GM12878 (cell line): ENCODE results near the gene IMMT. TPM values are rescaled to one million over a fixed set of nuclear protein-coding genes. Genes with fewer than 3 reads are reported as not detected.

Experiments
- ATAC-seq: fragments of 200-7000 bp; cut with Tn5 transposase; 3 replicates; pipeline ENCODE4 v1.9.1; 2020; ENCODE audit warnings: mild to moderate bottlenecking, moderate library complexity
- BruUV-seq: library from RNA; stranded (reverse); fragments of 400-500 nt; replicated peaks from 2 replicates; lab custom pipeline; 2021; lab: Mats Ljungman, UMichigan
- CTCF ChIA-PET: fragments of 300-600 bp; sonication (Branson Sonifier 250); formaldehyde crosslinking; extraction: SDS; loops from one replicate; lab custom pipeline; 2021; ENCODE audit warnings: inconsistent platforms; lab: Yijun Ruan, JAX
- POLR2A ChIA-PET: fragments of 350-600 bp; formaldehyde crosslinking; extraction: SDS; loops from one replicate; lab custom pipeline; 2021; ENCODE audit warnings: inconsistent platforms; lab: Charles Lee
- RAD21 ChIA-PET: fragments of 300-600 bp; sonication (Branson Sonifier 250); formaldehyde crosslinking; loops from one replicate; lab custom pipeline; 2023; ENCODE audit warnings: antibody characterized with exemption; ENCODE audit not compliant: unreplicated experiment; lab: Charles Lee
- SMC1A ChIA-PET: fragments of 300-600 bp; sonication (Branson Sonifier 250); formaldehyde crosslinking; loops from one replicate; lab custom pipeline; 2023; ENCODE audit not compliant: unreplicated experiment, uncharacterized antibody; lab: Charles Lee
- DNase-seq: peaks from one replicate; pipeline ENCODE4 v3.0.0-alpha.2; 2011; ENCODE audit warnings: low read depth, low spot score
- FAIRE-seq: peaks from 3 replicates; lab custom pipeline; 2011; peaks lifted over from hg19 to GRCh38; lab: Jason Lieb, UNC
- H2AFZ ChIP-seq: 2 replicates; pipeline ENCODE4 v1.6.0; 2011; ENCODE audit warnings: low read depth, low read length, control low read depth; ENCODE audit not compliant: control insufficient read depth
- H3K27ac ChIP-seq: 2 replicates; pipeline ENCODE4 v1.5.1; 2011; ENCODE audit warnings: control low read depth; ENCODE audit not compliant: control insufficient read depth, insufficient read depth
- H3K27me3 ChIP-seq, 2 experiments: replicated peaks in 1 of 2; 2 replicates each; pipeline versions ENCODE4 v1.6.0 to v1.6.1; 2011; ENCODE audit warnings: low read length in 1 of 2; ENCODE audit not compliant: control insufficient read depth in 2 of 2, insufficient read depth in 2 of 2
- H3K36me3 ChIP-seq, 2 experiments: 2 replicates each; pipeline ENCODE4 v1.5.1; 2011; ENCODE audit warnings: low read length in 1 of 2; ENCODE audit not compliant: control insufficient read depth in 2 of 2, insufficient read depth in 2 of 2
- H3K4me1 ChIP-seq: 2 replicates; pipeline ENCODE4 v1.6.1; 2011; ENCODE audit warnings: mild to moderate bottlenecking, low read length, moderate library complexity, mixed read lengths; ENCODE audit not compliant: control insufficient read depth, insufficient read depth
- H3K4me2 ChIP-seq: 2 replicates; pipeline ENCODE4 v1.6.0; 2011; ENCODE audit warnings: control low read depth; ENCODE audit not compliant: control insufficient read depth, insufficient read depth
- H3K4me3 ChIP-seq: fragments of 200-600 bp; sonication (generic); 2 replicates; pipeline ENCODE4 v1.5.1; 2016
- H3K79me2 ChIP-seq: 2 replicates; pipeline ENCODE4 v1.6.0; 2011; ENCODE audit warnings: low read length; ENCODE audit not compliant: control insufficient read depth, insufficient read depth
- H3K9ac ChIP-seq: 2 replicates; pipeline ENCODE4 v1.8.0; 2011; ENCODE audit warnings: low read length, control low read depth, mixed read lengths; ENCODE audit not compliant: control insufficient read depth, insufficient read depth
- H3K9me3 ChIP-seq: replicated peaks from 3 replicates; pipeline ENCODE4 v1.5.1; 2011; ENCODE audit warnings: mild to moderate bottlenecking, low read length; ENCODE audit not compliant: control insufficient read depth, insufficient read depth
- H4K20me1 ChIP-seq: 2 replicates; pipeline ENCODE4 v1.6.0; 2011; ENCODE audit not compliant: control insufficient read depth, insufficient read depth
- CBX5 ChIP-seq: sonication (generic); IDR thresholded peaks from 2 replicates; pipeline ENCODE4 v1.6.1; 2016; ENCODE audit warnings: low read depth, moderate library complexity, mild to moderate bottlenecking, inconsistent platforms
- KAT2A ChIP-seq: conservative IDR thresholded peaks from 2 replicates; pipeline ENCODE4 v1.6.1; 2011; ENCODE audit warnings: low read depth, low read length; ENCODE audit not compliant: control insufficient read depth
- LARP7 ChIP-seq: fragments of 450-650 bp; IDR thresholded peaks from 2 replicates; pipeline ENCODE4 v1.6.1; 2017; ENCODE audit warnings: mild to moderate bottlenecking
- POLR2A ChIP-seq: IDR thresholded peaks from 2 replicates; pipeline ENCODE4 v1.6.1; 2011; ENCODE audit warnings: low read depth, mild to moderate bottlenecking, low read length
- RB1 ChIP-seq: fragments of 450-650 bp; formaldehyde crosslinking; IDR thresholded peaks from 2 replicates; pipeline ENCODE4 v1.6.1; 2017; ENCODE audit warnings: mild to moderate bottlenecking, borderline replicate concordance
- RELA ChIP-seq: fragments of 450-650 bp; IDR thresholded peaks from 2 replicates; pipeline ENCODE4 v1.8.0; 2014; ENCODE audit warnings: borderline replicate concordance; ENCODE audit not compliant: partially characterized antibody
- SRF ChIP-seq, 2 experiments: IDR thresholded peaks; 2 replicates each; pipeline ENCODE4 v1.6.1; 2011; ENCODE audit warnings: low read depth in 2 of 2, low read length in 2 of 2, mild to moderate bottlenecking in 1 of 2, moderate library complexity in 1 of 2
- ZBTB40 ChIP-seq: fragments of 450-650 bp; IDR thresholded peaks from 2 replicates; pipeline ENCODE4 v1.6.1; 2016; ENCODE audit warnings: mild to moderate bottlenecking, moderate library complexity, borderline replicate concordance
- ZNF592 ChIP-seq: fragments of 450-650 bp; IDR thresholded peaks from 2 replicates; pipeline ENCODE4 v1.6.1; 2017; ENCODE audit warnings: mild to moderate bottlenecking, moderate library complexity
- WGBS: methylation state at CpG from one replicate; pipeline ENCODE4 v1.1.6; 2016; ENCODE audit warnings: low lambda C conversion rate; ENCODE audit not compliant: insufficient replicate concordance, insufficient coverage; ENCODE audit errors: missing lambda C conversion rate; 5-methylcytosine and 5-hydroxymethylcytosine counted together
- in situ Hi-C: fragments of 300-500 bp; cut with MboI; formaldehyde crosslinking; loops from 9 replicates; pipeline ENCODE4 v1.14.3; 2018; ENCODE audit warnings: mixed read lengths
- intact Hi-C: fragments of 100-400 bp; cut with micrococcal nuclease; formaldehyde crosslinking; loops from one replicate; pipeline ENCODE4 v1.14.2; 2022; ENCODE audit not compliant: unreplicated experiment
- polyA plus RNA-seq, 11 experiments: library from polyadenylated mRNA; depleted of rRNA in 4 of 11; unstranded in 6 of 11; stranded (reverse) in 5 of 11; fragments of >200 nt; fragmentation: Nextera tagmentation in 4 of 11; fragmentation: Illumina TruSeq in 1 of 11; extraction: Ambion mirVana in 4 of 11; extraction: Trizol in 1 of 11; gene quantifications; 1 replicate in 1 of 11; 2 replicates in 10 of 11; pipeline versions ENCODE4 v1.2.1 to v1.2.3, GENCODE V29; 2011 to 2016; ENCODE audit warnings: inconsistent platforms in 2 of 11, missing spikeins in 2 of 11, low read depth in 1 of 11
- total RNA-seq, 4 experiments: library from RNA; depleted of rRNA in 3 of 4; stranded (reverse); fragments of >200 nt in 3 of 4; fragmentation: Illumina TruSeq in 1 of 4; extraction: Trizol in 1 of 4; gene quantifications; 2 replicates each; pipeline versions ENCODE4 v1.2.1 to v1.2.3, GENCODE V29; 2013 to 2021
- TF ChIP-seq, protein P1 (sequence below): fragments of 450-650 bp; IDR thresholded peaks from 2 replicates; pipeline ENCODE4 v1.6.1; 2017; ENCODE audit warnings: mild to moderate bottlenecking
- TF ChIP-seq, protein P2 (sequence below): fragments of 450-650 bp; IDR thresholded peaks from 2 replicates; pipeline ENCODE4 v1.6.1; 2017; ENCODE audit warnings: low read depth, mild to moderate bottlenecking, moderate library complexity

IMMT gene
- total and polyA plus RNA-seq, 10 of the 15 experiments (the other 5 are each of a cell fraction or from before 2014, with no cell fraction given) = 78.4 to 149 (median 98.7) TPM

DNA sequence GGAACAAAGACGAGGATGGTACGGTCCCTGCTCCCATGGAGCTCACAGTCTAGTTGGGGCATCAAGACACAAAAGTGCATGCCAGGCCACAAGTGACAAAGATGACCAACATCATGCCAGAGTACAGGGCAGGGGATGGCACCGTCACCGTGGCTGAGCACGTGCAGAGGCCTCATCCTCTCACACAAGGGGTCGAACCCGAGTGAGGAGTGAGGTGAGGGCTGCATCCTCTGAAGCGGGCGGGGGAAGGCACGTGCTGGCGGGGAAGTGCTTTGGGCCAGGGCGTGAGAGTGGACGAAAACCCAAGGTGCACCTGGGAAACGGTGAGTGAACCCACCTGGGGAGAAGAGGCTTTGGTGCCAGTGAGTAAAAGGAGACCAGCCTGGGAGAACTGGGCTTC lies 45.0 kb upstream of the IMMT start (continued):
- TF ChIP-seq POLR2A = no peak
- TF ChIP-seq, protein P1, sequence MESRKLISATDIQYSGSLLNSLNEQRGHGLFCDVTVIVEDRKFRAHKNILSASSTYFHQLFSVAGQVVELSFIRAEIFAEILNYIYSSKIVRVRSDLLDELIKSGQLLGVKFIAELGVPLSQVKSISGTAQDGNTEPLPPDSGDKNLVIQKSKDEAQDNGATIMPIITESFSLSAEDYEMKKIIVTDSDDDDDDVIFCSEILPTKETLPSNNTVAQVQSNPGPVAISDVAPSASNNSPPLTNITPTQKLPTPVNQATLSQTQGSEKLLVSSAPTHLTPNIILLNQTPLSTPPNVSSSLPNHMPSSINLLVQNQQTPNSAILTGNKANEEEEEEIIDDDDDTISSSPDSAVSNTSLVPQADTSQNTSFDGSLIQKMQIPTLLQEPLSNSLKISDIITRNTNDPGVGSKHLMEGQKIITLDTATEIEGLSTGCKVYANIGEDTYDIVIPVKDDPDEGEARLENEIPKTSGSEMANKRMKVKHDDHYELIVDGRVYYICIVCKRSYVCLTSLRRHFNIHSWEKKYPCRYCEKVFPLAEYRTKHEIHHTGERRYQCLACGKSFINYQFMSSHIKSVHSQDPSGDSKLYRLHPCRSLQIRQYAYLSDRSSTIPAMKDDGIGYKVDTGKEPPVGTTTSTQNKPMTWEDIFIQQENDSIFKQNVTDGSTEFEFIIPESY = no peak

GRCh38 chr2:86239745-86240144 lies 44.5 kb upstream of the IMMT start:
- ATAC-seq (no peak), DNase-seq (no peak), FAIRE-seq (no peak)
- Histone ChIP-seq H3K27me3 (no peaks in the 10 kb centered on the region), H3K27ac (no peak overlapping the region), H2AFZ (no peak overlapping the region), H3K4me2 (no peak overlapping the region), H3K4me1 (peaks cover 33% of the 10 kb centered on the region), H3K79me2 (no peaks in the 10 kb centered on the region), H3K9ac (no peak overlapping the region), H3K4me3 (no peak overlapping the region), H3K36me3 (no peaks in the 10 kb centered on the region), H3K9me3 (no peaks in the 10 kb centered on the region), H4K20me1 (no peaks in the 10 kb centered on the region)
- ChIA-PET SMC1A (interaction anchor here (1.0 kb wide), 1 partner anchor 19 kb away, joined by 3 read pairs; no protein-coding TSS in a partner anchor), POLR2A (no interaction called here), CTCF (no interaction called here), RAD21 (no interaction called here)
- WGBS = 90% methylated on average over 8 of the region's 8 CpGs
- BruUV-seq = no TSS peak
- intact Hi-C loops = no loop called here
- in situ Hi-C loops = no loop called here
- TF ChIP-seq SRF (IDR thresholded peaks at IDR 0.05; ENCODE audit: low read depth in 2 of 2, low read length in 2 of 2) (no peak), RELA (no peak), KAT2A (no peak), ZNF592 (no peak), LARP7 (no peak), CBX5 (no peak), RB1 (no peak), ZBTB40 (no peak)
- TF ChIP-seq, protein P2, sequence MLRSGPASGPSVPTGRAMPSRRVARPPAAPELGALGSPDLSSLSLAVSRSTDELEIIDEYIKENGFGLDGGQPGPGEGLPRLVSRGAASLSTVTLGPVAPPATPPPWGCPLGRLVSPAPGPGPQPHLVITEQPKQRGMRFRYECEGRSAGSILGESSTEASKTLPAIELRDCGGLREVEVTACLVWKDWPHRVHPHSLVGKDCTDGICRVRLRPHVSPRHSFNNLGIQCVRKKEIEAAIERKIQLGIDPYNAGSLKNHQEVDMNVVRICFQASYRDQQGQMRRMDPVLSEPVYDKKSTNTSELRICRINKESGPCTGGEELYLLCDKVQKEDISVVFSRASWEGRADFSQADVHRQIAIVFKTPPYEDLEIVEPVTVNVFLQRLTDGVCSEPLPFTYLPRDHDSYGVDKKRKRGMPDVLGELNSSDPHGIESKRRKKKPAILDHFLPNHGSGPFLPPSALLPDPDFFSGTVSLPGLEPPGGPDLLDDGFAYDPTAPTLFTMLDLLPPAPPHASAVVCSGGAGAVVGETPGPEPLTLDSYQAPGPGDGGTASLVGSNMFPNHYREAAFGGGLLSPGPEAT = no peak
